GM23338 (cell line): ENCODE results near the gene YIPF1.

Experiments
- CREB1 ChIP-seq: fragments of 250-450 bp; sonication (Bioruptor Pico); IDR thresholded peaks from 2 replicates; pipeline ENCODE4 v1.5.0; 2020; ENCODE audit warnings: low read depth, mild to moderate bottlenecking, moderate library complexity
- CTCF ChIP-seq, 2 experiments: fragments of 200-600 bp in 1 of 2; sonication (generic) in 1 of 2; conservative IDR thresholded peaks; 2 replicates each; pipeline versions ENCODE4 v1.5.1 to v1.6.1; 2016 to 2017; ENCODE audit warnings: antibody characterized with exemption in 2 of 2, low read depth in 2 of 2, mild to moderate bottlenecking in 2 of 2, moderate library complexity in 1 of 2
- ETS1 ChIP-seq: IDR thresholded peaks from 2 replicates; pipeline ENCODE4 v1.6.1; 2016; ENCODE audit warnings: antibody characterized with exemption
- EZH2 ChIP-seq: fragments of 200-600 bp; sonication (generic); IDR thresholded peaks from one replicate; pipeline ENCODE4 v1.8.0; 2017; ENCODE audit warnings: antibody characterized with exemption, mild to moderate bottlenecking, low read depth; ENCODE audit not compliant: unreplicated experiment
- EZH2phosphoT487 ChIP-seq: fragments of 200-600 bp; sonication (generic); IDR thresholded peaks from one replicate; pipeline ENCODE4 v1.8.1; 2018; ENCODE audit warnings: antibody characterized with exemption; ENCODE audit not compliant: unreplicated experiment
- NANOG ChIP-seq: IDR thresholded peaks from 2 replicates; pipeline ENCODE4 v1.6.1; 2016; ENCODE audit warnings: antibody characterized with exemption, borderline replicate concordance
- POLR2AphosphoS5 ChIP-seq: IDR thresholded peaks from 2 replicates; pipeline ENCODE4 v1.6.1; 2016; ENCODE audit warnings: antibody characterized with exemption, low read depth
- REST ChIP-seq: IDR thresholded peaks from one replicate; pipeline ENCODE4 v1.6.1; 2018; ENCODE audit warnings: antibody characterized with exemption; ENCODE audit not compliant: unreplicated experiment
- ZNF331 ChIP-seq: fragments of 250-450 bp; sonication (Bioruptor Pico); IDR thresholded peaks from 2 replicates; pipeline ENCODE4 v1.5.0; 2020; ENCODE audit warnings: low read depth, mild to moderate bottlenecking, moderate library complexity

- no peak for TF ChIP-seq CTCF (conservative IDR thresholded peaks at IDR 0.05; ENCODE audit: low read depth in 2 of 2)
- no peak for TF ChIP-seq POLR2AphosphoS5
- TF ChIP-seq EZH2 = no peak
- TF ChIP-seq REST = no peak
- TF ChIP-seq EZH2phosphoT487 = no peak
- no peak for TF ChIP-seq CREB1 (CRISPR knock-in tag)
- TF ChIP-seq NANOG = no peak
- no peak for TF ChIP-seq ETS1
- no peak for TF ChIP-seq ZNF331
These were observed 7.1 kb upstream of the YIPF1 start for GRCh38 chr1:53896635-53897229.
